Thyroid gland (tissue), 4 donors: ENCODE measurements around the gene NCKAP5L.

ENCODE experiments used
- CTCF ChIP-seq, 6 experiments: fragments of 200-600 bp in 3 of 6; fragments of 450-650 bp in 3 of 6; sonication (generic) in 3 of 6; IDR thresholded peaks; one replicate each; pipeline ENCODE4 v1.5.1; 2016 to 2019; ENCODE audit warnings: antibody characterized with exemption in 6 of 6, mild to moderate bottlenecking in 2 of 6, inconsistent platforms in 1 of 6, moderate library complexity in 1 of 6
- POLR2A ChIP-seq, 2 donors: fragments of 450-650 bp; IDR thresholded peaks; one replicate each; pipeline ENCODE4 v1.6.1; 2017; ENCODE audit warnings: antibody characterized with exemption in 2 of 2, mild to moderate bottlenecking in 2 of 2, moderate library complexity in 1 of 2

DNA sequence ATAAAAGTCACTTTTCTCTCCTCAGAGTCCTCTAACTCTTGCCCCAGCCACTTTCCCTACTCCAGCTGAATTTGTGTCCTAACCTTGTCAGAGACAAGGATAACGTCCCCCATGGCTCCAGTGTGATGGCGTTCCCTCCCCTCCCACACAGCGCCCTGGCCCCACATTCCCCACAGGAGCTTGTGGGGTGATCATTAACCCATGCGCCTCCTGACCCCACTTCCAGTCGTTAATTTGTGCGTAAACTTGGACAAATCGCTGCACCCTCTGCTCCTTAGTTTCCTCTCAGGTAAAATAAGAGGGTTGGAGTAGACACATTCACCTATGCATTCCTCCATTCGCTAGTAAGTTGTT is 37.5 kb upstream of the NCKAP5L start:
- TF ChIP-seq CTCF (IDR thresholded peaks at IDR 0.05) (no peak), POLR2A (IDR thresholded peaks at IDR 0.05) (no peak)
